SK-N-SH (cell line): ENCODE measurements around the gene TGFBR3L. TPM values are rescaled to one million over a fixed set of nuclear protein-coding genes. Genes with fewer than 3 reads are reported as not detected.

Experiments
- CTCF ChIA-PET: fragments of 300-600, 350-600 bp; formaldehyde crosslinking; extraction: SDS; loops from one replicate; lab custom pipeline; 2021; lab: Yijun Ruan, JAX
- POLR2A ChIA-PET: fragments of 350-600 bp; sonication (Branson Sonifier 250); formaldehyde crosslinking; extraction: SDS; loops from one replicate; lab custom pipeline; 2020; ENCODE audit warnings: antibody characterized with exemption, inconsistent platforms; lab: Yijun Ruan, JAX
- DNase-seq: peaks from one replicate; pipeline ENCODE4 v3.0.0; 2012
- H2AFZ ChIP-seq: fragments of 200-600 bp; sonication (generic); 2 replicates; pipeline ENCODE4 v1.8.1; 2016; ENCODE audit warnings: antibody characterized with exemption, mild to moderate bottlenecking, low read depth
- H3F3A ChIP-seq: fragments of 200-600 bp; sonication (generic); replicated peaks from 2 replicates; pipeline ENCODE3; 2016; ENCODE audit warnings: antibody characterized with exemption, mild to moderate bottlenecking; ENCODE audit not compliant: insufficient read depth
- H3K27ac ChIP-seq, 2 experiments: fragments of 200-500 bp in 1 of 2; fragments of 200-600 bp in 1 of 2; sonication (Bioruptor generic) in 1 of 2; sonication (generic), shearing (Covaris generic) in 1 of 2; 2 replicates each; pipeline versions ENCODE4 v1.5.1 to v1.6.1; 2014 to 2016; ENCODE audit warnings: low read depth in 2 of 2, inconsistent platforms in 1 of 2, low read length in 1 of 2, mild to moderate bottlenecking in 1 of 2, mixed read lengths in 1 of 2
- H3K27me3 ChIP-seq: fragments of 200-600 bp; sonication (generic), shearing (Covaris generic); 2 replicates; pipeline ENCODE4 v1.6.1; 2016; ENCODE audit warnings: mixed run types; ENCODE audit not compliant: insufficient read depth
- H3K36me3 ChIP-seq, 2 experiments: fragments of 200-500 bp in 1 of 2; fragments of 200-600 bp in 1 of 2; sonication (Bioruptor generic) in 1 of 2; sonication (generic) in 1 of 2; replicated peaks in 1 of 2; 2 replicates each; pipeline versions ENCODE3 to v1.5.1; 2014 to 2016; ENCODE audit warnings: low read length in 1 of 2, mild to moderate bottlenecking in 1 of 2; ENCODE audit not compliant: insufficient read depth in 2 of 2, control insufficient read depth in 1 of 2
- H3K4me1 ChIP-seq, 2 experiments: fragments of 200-500 bp in 1 of 2; fragments of 200-600 bp in 1 of 2; sonication (Bioruptor generic) in 1 of 2; sonication (generic), shearing (Covaris generic) in 1 of 2; 2 replicates each; pipeline versions ENCODE4 v1.5.1 to v1.6.1; 2014 to 2016; ENCODE audit warnings: low read depth in 1 of 2, low read length in 1 of 2, mixed run types in 1 of 2; ENCODE audit not compliant: insufficient read depth in 2 of 2, control insufficient read depth in 1 of 2
- H3K4me2 ChIP-seq: fragments of 200-600 bp; sonication (generic), shearing (Covaris generic); 2 replicates; pipeline ENCODE4 v1.6.1; 2017; ENCODE audit warnings: mixed run types
- H3K4me3 ChIP-seq, 2 experiments: fragments of 200-500 bp in 1 of 2; fragments of 200-600 bp in 1 of 2; sonication (Bioruptor generic) in 1 of 2; sonication (generic), shearing (Covaris generic) in 1 of 2; 2 replicates each; pipeline versions ENCODE4 v1.5.1 to v1.8.1; 2014 to 2016; ENCODE audit warnings: low read depth in 2 of 2, inconsistent platforms in 1 of 2, low read length in 1 of 2, mild to moderate bottlenecking in 1 of 2, mixed read lengths in 1 of 2, moderate library complexity in 1 of 2
- H3K79me2 ChIP-seq: fragments of 200-600 bp; sonication (generic); 2 replicates; pipeline ENCODE4 v1.8.1; 2017; ENCODE audit warnings: mild to moderate bottlenecking; ENCODE audit not compliant: insufficient read depth
- H3K9ac ChIP-seq: fragments of 200-600 bp; sonication (generic); 2 replicates; pipeline ENCODE4 v1.6.1; 2017; ENCODE audit warnings: mixed run types
- H3K9me2 ChIP-seq: fragments of 200-600 bp; sonication (generic); 2 replicates; pipeline ENCODE4 v1.6.1; 2017; ENCODE audit warnings: mixed run types
- H3K9me3 ChIP-seq: fragments of 200-600 bp; sonication (generic); 2 replicates; pipeline ENCODE4 v1.6.1; 2017; ENCODE audit warnings: mixed run types, mild to moderate bottlenecking, moderate library complexity
- H4K20me1 ChIP-seq: fragments of 200-600 bp; sonication (generic); 2 replicates; pipeline ENCODE4 v1.6.1; 2017; ENCODE audit warnings: mild to moderate bottlenecking, mixed run types; ENCODE audit not compliant: insufficient read depth
- CHD2 ChIP-seq: fragments of 150-350 bp; IDR thresholded peaks from 2 replicates; pipeline ENCODE4 v1.6.1; 2018; ENCODE audit warnings: low read length; ENCODE audit not compliant: partially characterized antibody
- EP300 ChIP-seq, 2 experiments: IDR thresholded peaks; 2 replicates each; pipeline versions ENCODE4 v1.4.0 to v1.6.1; 2012; ENCODE audit warnings: borderline replicate concordance in 1 of 2, low read depth in 1 of 2, low read length in 1 of 2
- EZH2phosphoT487 ChIP-seq: fragments of 200-600 bp; sonication (generic); IDR thresholded peaks from 2 replicates; pipeline ENCODE4 v1.6.1; 2017; ENCODE audit warnings: low read depth, mixed run types, mild to moderate bottlenecking, antibody characterized with exemption, moderate library complexity, borderline replicate concordance
- FOSL2 ChIP-seq: IDR thresholded peaks from 2 replicates; pipeline ENCODE4 v1.4.0; 2012; ENCODE audit warnings: low read depth, mild to moderate bottlenecking, moderate library complexity, borderline replicate concordance
- FOXM1 ChIP-seq: IDR thresholded peaks from 2 replicates; pipeline ENCODE4 v1.4.0; 2012; ENCODE audit warnings: low read depth, mild to moderate bottlenecking
- GABPA ChIP-seq: IDR thresholded peaks from 2 replicates; pipeline ENCODE4 v1.4.0; 2012; ENCODE audit warnings: low read depth, mild to moderate bottlenecking
- GATA2 ChIP-seq: sonication (generic); formaldehyde crosslinking; IDR thresholded peaks from 2 replicates; pipeline ENCODE4 v1.5.0; 2020; ENCODE audit warnings: mild to moderate bottlenecking, missing genetic modification reagents
- JUND ChIP-seq: IDR thresholded peaks from 2 replicates; pipeline ENCODE4 v1.4.0; 2012
- MXI1 ChIP-seq: IDR thresholded peaks from 2 replicates; pipeline ENCODE4 v1.6.1; 2012; ENCODE audit warnings: mild to moderate bottlenecking, low read depth, low read length, improper control_type of control experiment
- NRF1 ChIP-seq: IDR thresholded peaks from 2 replicates; pipeline ENCODE4 v1.6.1; 2012; ENCODE audit warnings: low read depth, mild to moderate bottlenecking, low read length
- POLR2AphosphoS5 ChIP-seq: IDR thresholded peaks from 2 replicates; pipeline ENCODE4 v1.6.1; 2012; ENCODE audit warnings: low read depth, low read length
- RAD21 ChIP-seq: IDR thresholded peaks from 2 replicates; pipeline ENCODE4 v1.6.1; 2012; ENCODE audit warnings: mild to moderate bottlenecking, low read length
- RFX5 ChIP-seq: IDR thresholded peaks from 2 replicates; pipeline ENCODE4 v1.6.1; 2012; ENCODE audit warnings: mild to moderate bottlenecking, improper control_type of control experiment, low read length
- TAF1 ChIP-seq: IDR thresholded peaks from 2 replicates; pipeline ENCODE4 v1.6.1; 2012; ENCODE audit warnings: low read depth, mild to moderate bottlenecking, low read length, moderate library complexity, borderline replicate concordance
- TEAD4 ChIP-seq: IDR thresholded peaks from 2 replicates; pipeline ENCODE4 v1.4.0; 2012; ENCODE audit warnings: mild to moderate bottlenecking, borderline replicate concordance; ENCODE audit not compliant: insufficient read depth
- YY1 ChIP-seq: IDR thresholded peaks from 2 replicates; pipeline ENCODE4 v1.4.0; 2012; ENCODE audit warnings: low read depth, mild to moderate bottlenecking
- WGBS: methylation state at CpG from one replicate; pipeline ENCODE4 v1.1.6; 2017; ENCODE audit warnings: low lambda C conversion rate; 5-methylcytosine and 5-hydroxymethylcytosine counted together
- polyA plus RNA-seq, 3 experiments: library from polyadenylated mRNA; depleted of rRNA; stranded (reverse); fragments of >200 nt; gene quantifications; 2 replicates each; pipeline ENCODE4 v1.2.3, GENCODE V29; 2012
- TF ChIP-seq, protein P1 (sequence below): IDR thresholded peaks from 2 replicates; pipeline ENCODE4 v1.4.0; 2012; ENCODE audit warnings: low read depth, borderline replicate concordance
- TF ChIP-seq, protein P2 (sequence below): fragments of 150-350 bp; IDR thresholded peaks from 2 replicates; pipeline ENCODE4 v1.6.1; 2016; ENCODE audit warnings: mild to moderate bottlenecking, low read depth, low read length
- TF ChIP-seq, protein P3 (sequence below): IDR thresholded peaks from 2 replicates; pipeline ENCODE4 v1.4.0; 2012; ENCODE audit warnings: low read depth
- TF ChIP-seq, protein P4 (sequence below): IDR thresholded peaks from 2 replicates; pipeline ENCODE4; 2012

TGFBR3L gene
- polyA plus RNA-seq, 1 of the 3 experiments (the other 2 are of a cell fraction): 0.87 TPM

DNA sequence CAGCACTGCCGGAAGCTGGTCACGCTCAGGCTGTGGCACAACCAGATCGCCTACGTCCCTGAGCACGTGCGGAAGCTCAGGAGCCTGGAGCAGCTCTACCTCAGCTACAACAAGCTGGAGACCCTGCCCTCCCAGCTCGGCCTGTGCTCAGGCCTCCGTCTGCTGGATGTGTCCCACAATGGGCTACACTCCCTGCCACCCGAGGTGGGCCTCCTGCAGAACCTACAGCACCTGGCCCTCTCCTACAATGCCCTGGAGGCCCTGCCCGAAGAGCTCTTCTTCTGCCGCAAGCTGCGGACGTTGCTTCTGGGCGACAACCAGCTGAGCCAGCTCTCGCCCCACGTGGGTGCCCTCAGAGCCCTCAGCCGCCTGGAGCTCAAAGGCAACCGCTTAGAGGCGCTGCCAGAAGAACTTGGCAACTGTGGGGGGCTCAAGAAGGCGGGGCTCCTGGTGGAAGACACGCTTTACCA is 14.2 kb upstream of the TGFBR3L start:
- DNase-seq: no peak
- Histone ChIP-seq H3K4me2 (no peak overlapping the region), H2AFZ (no peak overlapping the region), H3F3A (no peaks in the 10 kb centered on the region), H3K27ac (no peak overlapping the region), H3K9me2 (no peaks in the 10 kb centered on the region), H3K4me1 (peaks cover 0 to 19% of the 10 kb centered on the region in 2 experiments; a peak in 2 of 4 replicates), H3K9me3 (no peaks in the 10 kb centered on the region), H3K79me2 (peaks cover 14% of the 10 kb centered on the region), H3K4me3 (no peak overlapping the region), H3K27me3 (no peaks in the 10 kb centered on the region), H3K36me3 (peaks cover 0 to 3% of the 10 kb centered on the region in 2 experiments), H3K9ac (no peak overlapping the region), H4K20me1 (peaks cover 11% of the 10 kb centered on the region)
- TF ChIP-seq GABPA (no peak), TEAD4 (no peak), MXI1 (no peak), NRF1 (no peak), POLR2AphosphoS5 (no peak), JUND (no peak), YY1 (no peak), RAD21 (no peak), EZH2phosphoT487 (no peak), FOSL2 (no peak), EP300 (IDR thresholded peaks at IDR 0.05; ENCODE audit: borderline replicate concordance in 1 of 2, low read depth in 1 of 2, low read length in 1 of 2) (no peak), RFX5 (no peak), FOXM1 (no peak), GATA2 (CRISPR knock-in tag) (no peak), CHD2 (no peak), TAF1 (no peak)
- TF ChIP-seq, protein P1, sequence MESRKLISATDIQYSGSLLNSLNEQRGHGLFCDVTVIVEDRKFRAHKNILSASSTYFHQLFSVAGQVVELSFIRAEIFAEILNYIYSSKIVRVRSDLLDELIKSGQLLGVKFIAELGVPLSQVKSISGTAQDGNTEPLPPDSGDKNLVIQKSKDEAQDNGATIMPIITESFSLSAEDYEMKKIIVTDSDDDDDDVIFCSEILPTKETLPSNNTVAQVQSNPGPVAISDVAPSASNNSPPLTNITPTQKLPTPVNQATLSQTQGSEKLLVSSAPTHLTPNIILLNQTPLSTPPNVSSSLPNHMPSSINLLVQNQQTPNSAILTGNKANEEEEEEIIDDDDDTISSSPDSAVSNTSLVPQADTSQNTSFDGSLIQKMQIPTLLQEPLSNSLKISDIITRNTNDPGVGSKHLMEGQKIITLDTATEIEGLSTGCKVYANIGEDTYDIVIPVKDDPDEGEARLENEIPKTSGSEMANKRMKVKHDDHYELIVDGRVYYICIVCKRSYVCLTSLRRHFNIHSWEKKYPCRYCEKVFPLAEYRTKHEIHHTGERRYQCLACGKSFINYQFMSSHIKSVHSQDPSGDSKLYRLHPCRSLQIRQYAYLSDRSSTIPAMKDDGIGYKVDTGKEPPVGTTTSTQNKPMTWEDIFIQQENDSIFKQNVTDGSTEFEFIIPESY: no peak
- TF ChIP-seq, protein P2, sequence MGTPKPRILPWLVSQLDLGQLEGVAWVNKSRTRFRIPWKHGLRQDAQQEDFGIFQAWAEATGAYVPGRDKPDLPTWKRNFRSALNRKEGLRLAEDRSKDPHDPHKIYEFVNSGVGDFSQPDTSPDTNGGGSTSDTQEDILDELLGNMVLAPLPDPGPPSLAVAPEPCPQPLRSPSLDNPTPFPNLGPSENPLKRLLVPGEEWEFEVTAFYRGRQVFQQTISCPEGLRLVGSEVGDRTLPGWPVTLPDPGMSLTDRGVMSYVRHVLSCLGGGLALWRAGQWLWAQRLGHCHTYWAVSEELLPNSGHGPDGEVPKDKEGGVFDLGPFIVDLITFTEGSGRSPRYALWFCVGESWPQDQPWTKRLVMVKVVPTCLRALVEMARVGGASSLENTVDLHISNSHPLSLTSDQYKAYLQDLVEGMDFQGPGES: no peak
- TF ChIP-seq, protein P3, sequence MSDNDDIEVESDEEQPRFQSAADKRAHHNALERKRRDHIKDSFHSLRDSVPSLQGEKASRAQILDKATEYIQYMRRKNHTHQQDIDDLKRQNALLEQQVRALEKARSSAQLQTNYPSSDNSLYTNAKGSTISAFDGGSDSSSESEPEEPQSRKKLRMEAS: no peak
- TF ChIP-seq, protein P4, sequence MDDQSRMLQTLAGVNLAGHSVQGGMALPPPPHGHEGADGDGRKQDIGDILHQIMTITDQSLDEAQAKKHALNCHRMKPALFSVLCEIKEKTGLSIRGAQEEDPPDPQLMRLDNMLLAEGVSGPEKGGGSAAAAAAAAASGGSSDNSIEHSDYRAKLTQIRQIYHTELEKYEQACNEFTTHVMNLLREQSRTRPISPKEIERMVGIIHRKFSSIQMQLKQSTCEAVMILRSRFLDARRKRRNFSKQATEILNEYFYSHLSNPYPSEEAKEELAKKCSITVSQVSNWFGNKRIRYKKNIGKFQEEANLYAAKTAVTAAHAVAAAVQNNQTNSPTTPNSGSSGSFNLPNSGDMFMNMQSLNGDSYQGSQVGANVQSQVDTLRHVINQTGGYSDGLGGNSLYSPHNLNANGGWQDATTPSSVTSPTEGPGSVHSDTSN: no peak
- 84% methylated on average over 16 of the region's 21 CpGs for WGBS
- CTCF ChIA-PET: interaction anchor here (0.5 to 1.6 kb wide), 4 partner anchors 13 to 47 kb away, joined by 3 to 12 read pairs (median 4); no protein-coding TSS in a partner anchor
- POLR2A ChIA-PET: no interaction called here
